Vagina (tissue), 2 donors: Measurements from ENCODE around the gene CACNB1.

ENCODE experiments used
- POLR2A ChIP-seq, 2 donors: fragments of 450-650 bp; IDR thresholded peaks; one replicate each; pipeline ENCODE4 v1.6.1; 2017; ENCODE audit warnings: antibody characterized with exemption in 2 of 2, mild to moderate bottlenecking in 2 of 2, moderate library complexity in 2 of 2
- POLR2AphosphoS5 ChIP-seq, 2 donors: sonication (generic); formaldehyde crosslinking; IDR thresholded peaks; one replicate each; pipeline ENCODE4 v1.9.0; 2017; ENCODE audit warnings: antibody characterized with exemption in 2 of 2, mild to moderate bottlenecking in 2 of 2, low read depth in 1 of 2; ENCODE audit not compliant: insufficient read depth in 1 of 2
- TF ChIP-seq, protein P1 (sequence below), 3 experiments: fragments of 450-650 bp in 2 of 3; fragments of 200-600 bp in 1 of 3; sonication (generic) in 1 of 3; IDR thresholded peaks; one replicate each; pipeline ENCODE4 v1.5.1; 2017 to 2019; ENCODE audit warnings: antibody characterized with exemption in 3 of 3, mild to moderate bottlenecking in 2 of 3, moderate library complexity in 2 of 3

GRCh38 chr17:39196241-39196807 is 1.1 kb downstream of the CACNB1 start:
- TF ChIP-seq, protein P1, sequence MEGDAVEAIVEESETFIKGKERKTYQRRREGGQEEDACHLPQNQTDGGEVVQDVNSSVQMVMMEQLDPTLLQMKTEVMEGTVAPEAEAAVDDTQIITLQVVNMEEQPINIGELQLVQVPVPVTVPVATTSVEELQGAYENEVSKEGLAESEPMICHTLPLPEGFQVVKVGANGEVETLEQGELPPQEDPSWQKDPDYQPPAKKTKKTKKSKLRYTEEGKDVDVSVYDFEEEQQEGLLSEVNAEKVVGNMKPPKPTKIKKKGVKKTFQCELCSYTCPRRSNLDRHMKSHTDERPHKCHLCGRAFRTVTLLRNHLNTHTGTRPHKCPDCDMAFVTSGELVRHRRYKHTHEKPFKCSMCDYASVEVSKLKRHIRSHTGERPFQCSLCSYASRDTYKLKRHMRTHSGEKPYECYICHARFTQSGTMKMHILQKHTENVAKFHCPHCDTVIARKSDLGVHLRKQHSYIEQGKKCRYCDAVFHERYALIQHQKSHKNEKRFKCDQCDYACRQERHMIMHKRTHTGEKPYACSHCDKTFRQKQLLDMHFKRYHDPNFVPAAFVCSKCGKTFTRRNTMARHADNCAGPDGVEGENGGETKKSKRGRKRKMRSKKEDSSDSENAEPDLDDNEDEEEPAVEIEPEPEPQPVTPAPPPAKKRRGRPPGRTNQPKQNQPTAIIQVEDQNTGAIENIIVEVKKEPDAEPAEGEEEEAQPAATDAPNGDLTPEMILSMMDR (IDR thresholded peaks at IDR 0.05): no peak
- TF ChIP-seq POLR2AphosphoS5 (IDR thresholded peaks at IDR 0.05; ENCODE audit: insufficient read depth in 1 of 2, low read depth in 1 of 2) (no peak), POLR2A (IDR thresholded peaks at IDR 0.05) (no peak)
